Measurements from ENCODE around the gene RNF43. TPM values are rescaled to one million over a fixed set of nuclear protein-coding genes. Genes with fewer than 3 reads are reported as not detected.

RNF43 gene
- total and polyA plus RNA-seq, 2 of the 13 experiments (the other 11 are each of a cell fraction or from before 2014, with no cell fraction given): 31.0 to 53.4 TPM

- TF ChIP-seq, protein P1, sequence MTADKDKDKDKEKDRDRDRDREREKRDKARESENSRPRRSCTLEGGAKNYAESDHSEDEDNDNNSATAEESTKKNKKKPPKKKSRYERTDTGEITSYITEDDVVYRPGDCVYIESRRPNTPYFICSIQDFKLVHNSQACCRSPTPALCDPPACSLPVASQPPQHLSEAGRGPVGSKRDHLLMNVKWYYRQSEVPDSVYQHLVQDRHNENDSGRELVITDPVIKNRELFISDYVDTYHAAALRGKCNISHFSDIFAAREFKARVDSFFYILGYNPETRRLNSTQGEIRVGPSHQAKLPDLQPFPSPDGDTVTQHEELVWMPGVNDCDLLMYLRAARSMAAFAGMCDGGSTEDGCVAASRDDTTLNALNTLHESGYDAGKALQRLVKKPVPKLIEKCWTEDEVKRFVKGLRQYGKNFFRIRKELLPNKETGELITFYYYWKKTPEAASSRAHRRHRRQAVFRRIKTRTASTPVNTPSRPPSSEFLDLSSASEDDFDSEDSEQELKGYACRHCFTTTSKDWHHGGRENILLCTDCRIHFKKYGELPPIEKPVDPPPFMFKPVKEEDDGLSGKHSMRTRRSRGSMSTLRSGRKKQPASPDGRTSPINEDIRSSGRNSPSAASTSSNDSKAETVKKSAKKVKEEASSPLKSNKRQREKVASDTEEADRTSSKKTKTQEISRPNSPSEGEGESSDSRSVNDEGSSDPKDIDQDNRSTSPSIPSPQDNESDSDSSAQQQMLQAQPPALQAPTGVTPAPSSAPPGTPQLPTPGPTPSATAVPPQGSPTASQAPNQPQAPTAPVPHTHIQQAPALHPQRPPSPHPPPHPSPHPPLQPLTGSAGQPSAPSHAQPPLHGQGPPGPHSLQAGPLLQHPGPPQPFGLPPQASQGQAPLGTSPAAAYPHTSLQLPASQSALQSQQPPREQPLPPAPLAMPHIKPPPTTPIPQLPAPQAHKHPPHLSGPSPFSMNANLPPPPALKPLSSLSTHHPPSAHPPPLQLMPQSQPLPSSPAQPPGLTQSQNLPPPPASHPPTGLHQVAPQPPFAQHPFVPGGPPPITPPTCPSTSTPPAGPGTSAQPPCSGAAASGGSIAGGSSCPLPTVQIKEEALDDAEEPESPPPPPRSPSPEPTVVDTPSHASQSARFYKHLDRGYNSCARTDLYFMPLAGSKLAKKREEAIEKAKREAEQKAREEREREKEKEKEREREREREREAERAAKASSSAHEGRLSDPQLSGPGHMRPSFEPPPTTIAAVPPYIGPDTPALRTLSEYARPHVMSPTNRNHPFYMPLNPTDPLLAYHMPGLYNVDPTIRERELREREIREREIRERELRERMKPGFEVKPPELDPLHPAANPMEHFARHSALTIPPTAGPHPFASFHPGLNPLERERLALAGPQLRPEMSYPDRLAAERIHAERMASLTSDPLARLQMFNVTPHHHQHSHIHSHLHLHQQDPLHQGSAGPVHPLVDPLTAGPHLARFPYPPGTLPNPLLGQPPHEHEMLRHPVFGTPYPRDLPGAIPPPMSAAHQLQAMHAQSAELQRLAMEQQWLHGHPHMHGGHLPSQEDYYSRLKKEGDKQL (CRISPR knock-in tag; IDR thresholded peaks at IDR 0.05; ENCODE audit: low read depth): 0 out of 2 replicates have a peak, but pooled peaks have one; percentile 31
- TF ChIP-seq ELF4 (CRISPR knock-in tag; IDR thresholded peaks at IDR 0.05; ENCODE audit: borderline replicate concordance): peak; percentile 69
- no peak; the same call in none of the 2 replicates for TF ChIP-seq ZNF263 (CRISPR knock-in tag; IDR thresholded peaks at IDR 0.05)
- TF ChIP-seq GTF2F1 (IDR thresholded peaks at IDR 0.05; ENCODE audit: low read length): 0 out of 2 replicates have a peak, but pooled peaks have one; percentile 20
- TF ChIP-seq XBP1 (CRISPR knock-in tag; IDR thresholded peaks at IDR 0.05): 0 out of 2 replicates have a peak, but pooled peaks have one; percentile 60
- TF ChIP-seq MNT (IDR thresholded peaks at IDR 0.05): peak; percentile 71
- peak; percentile 91 for TF ChIP-seq ZNF264 (CRISPR knock-in tag; IDR thresholded peaks at IDR 0.05)
- TF ChIP-seq, protein P2, sequence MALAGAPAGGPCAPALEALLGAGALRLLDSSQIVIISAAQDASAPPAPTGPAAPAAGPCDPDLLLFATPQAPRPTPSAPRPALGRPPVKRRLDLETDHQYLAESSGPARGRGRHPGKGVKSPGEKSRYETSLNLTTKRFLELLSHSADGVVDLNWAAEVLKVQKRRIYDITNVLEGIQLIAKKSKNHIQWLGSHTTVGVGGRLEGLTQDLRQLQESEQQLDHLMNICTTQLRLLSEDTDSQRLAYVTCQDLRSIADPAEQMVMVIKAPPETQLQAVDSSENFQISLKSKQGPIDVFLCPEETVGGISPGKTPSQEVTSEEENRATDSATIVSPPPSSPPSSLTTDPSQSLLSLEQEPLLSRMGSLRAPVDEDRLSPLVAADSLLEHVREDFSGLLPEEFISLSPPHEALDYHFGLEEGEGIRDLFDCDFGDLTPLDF (CRISPR knock-in tag; IDR thresholded peaks at IDR 0.05): peak; percentile 43; the same call in 1 of the 2 replicates
- TF ChIP-seq, protein P3, sequence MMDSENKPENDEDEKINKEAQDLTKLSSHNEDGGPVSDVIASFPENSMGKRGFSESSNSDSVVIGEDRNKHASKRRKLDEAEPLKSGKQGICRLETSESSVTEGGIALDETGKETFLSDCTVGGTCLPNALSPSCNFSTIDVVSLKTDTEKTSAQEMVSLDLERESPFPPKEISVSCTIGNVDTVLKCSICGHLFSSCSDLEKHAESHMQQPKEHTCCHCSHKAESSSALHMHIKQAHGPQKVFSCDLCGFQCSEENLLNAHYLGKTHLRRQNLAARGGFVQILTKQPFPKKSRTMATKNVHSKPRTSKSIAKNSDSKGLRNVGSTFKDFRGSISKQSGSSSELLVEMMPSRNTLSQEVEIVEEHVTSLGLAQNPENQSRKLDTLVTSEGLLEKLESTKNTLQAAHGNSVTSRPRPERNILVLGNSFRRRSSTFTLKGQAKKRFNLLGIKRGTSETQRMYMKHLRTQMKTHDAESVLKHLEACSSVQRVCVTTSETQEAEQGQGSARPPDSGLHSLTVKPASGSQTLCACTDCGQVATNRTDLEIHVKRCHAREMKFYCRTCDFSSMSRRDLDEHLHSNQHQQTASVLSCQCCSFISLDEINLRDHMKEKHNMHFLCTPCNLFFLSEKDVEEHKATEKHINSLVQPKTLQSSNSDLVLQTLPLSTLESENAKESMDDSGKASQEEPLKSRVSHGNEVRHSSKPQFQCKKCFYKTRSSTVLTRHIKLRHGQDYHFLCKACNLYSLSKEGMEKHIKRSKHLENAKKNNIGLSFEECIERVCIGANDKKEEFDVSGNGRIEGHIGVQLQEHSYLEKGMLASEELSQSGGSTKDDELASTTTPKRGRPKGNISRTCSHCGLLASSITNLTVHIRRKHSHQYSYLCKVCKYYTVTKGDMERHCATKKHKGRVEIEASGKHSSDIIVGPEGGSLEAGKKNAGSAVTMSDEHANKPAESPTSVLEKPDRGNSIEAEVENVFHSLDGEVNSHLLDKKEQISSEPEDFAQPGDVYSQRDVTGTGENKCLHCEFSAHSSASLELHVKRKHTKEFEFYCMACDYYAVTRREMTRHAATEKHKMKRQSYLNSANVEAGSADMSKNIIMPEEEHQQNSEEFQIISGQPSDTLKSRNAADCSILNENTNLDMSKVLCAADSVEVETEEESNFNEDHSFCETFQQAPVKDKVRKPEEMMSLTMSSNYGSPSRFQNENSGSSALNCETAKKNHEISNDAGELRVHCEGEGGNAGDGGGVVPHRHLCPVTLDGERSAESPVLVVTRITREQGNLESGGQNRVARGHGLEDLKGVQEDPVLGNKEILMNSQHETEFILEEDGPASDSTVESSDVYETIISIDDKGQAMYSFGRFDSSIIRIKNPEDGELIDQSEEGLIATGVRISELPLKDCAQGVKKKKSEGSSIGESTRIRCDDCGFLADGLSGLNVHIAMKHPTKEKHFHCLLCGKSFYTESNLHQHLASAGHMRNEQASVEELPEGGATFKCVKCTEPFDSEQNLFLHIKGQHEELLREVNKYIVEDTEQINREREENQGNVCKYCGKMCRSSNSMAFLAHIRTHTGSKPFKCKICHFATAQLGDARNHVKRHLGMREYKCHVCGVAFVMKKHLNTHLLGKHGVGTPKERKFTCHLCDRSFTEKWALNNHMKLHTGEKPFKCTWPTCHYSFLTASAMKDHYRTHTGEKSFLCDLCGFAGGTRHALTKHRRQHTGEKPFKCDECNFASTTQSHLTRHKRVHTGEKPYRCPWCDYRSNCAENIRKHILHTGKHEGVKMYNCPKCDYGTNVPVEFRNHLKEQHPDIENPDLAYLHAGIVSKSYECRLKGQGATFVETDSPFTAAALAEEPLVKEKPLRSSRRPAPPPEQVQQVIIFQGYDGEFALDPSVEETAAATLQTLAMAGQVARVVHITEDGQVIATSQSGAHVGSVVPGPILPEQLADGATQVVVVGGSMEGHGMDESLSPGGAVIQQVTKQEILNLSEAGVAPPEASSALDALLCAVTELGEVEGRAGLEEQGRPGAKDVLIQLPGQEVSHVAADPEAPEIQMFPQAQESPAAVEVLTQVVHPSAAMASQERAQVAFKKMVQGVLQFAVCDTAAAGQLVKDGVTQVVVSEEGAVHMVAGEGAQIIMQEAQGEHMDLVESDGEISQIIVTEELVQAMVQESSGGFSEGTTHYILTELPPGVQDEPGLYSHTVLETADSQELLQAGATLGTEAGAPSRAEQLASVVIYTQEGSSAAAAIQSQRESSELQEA (CRISPR knock-in tag; IDR thresholded peaks at IDR 0.05; ENCODE audit: not compliant biosample characterization): no peak
- TF ChIP-seq SP2 (CRISPR knock-in tag; IDR thresholded peaks at IDR 0.05): no peak
- peak; percentile 90 for TF ChIP-seq HOXA3 (CRISPR knock-in tag; IDR thresholded peaks at IDR 0.05)
Observed at GRCh38 chr17:58417300-58418092, at the start of gene RNF43 (continued).
